ENCODE measurements around the gene SERINC5.

DNA sequence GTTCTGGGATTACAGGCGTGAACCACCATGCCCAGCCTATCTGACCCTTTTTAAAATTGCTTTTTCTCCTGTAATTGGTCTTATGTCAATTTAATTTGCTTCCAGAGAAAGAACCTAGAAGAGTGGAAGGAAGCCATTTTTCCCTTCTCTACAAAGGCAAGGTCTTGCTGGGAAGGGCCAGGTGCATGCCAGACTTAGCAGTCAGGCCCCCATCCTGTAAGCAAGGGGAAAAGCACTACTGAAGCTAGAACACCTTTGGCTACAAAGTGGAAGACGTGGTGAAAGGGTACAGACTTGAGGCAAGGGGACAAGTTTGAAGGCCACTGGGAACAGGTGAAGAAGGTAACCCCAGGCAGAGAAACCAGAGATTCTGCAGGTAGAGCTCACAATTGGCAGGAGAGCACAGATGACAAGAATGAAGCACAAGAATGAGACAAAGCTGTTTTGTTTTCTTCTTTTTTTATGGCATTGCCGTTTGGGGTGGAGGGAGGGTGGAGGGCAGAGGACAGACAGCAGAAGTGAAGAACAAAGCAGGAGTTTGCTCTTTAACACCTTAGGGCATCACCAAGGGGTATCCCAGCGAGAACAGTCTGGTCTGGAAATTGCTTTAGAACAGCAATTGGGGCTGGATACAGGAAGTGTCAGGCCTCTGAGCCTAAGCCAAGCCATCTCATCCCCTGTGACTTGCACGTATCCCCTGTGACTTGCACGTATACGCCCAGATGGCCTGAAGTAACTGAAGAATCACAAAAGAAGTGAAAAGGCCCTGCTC lies 72.9 kb downstream of the SERINC5 start:
- TF ChIP-seq, protein P1, sequence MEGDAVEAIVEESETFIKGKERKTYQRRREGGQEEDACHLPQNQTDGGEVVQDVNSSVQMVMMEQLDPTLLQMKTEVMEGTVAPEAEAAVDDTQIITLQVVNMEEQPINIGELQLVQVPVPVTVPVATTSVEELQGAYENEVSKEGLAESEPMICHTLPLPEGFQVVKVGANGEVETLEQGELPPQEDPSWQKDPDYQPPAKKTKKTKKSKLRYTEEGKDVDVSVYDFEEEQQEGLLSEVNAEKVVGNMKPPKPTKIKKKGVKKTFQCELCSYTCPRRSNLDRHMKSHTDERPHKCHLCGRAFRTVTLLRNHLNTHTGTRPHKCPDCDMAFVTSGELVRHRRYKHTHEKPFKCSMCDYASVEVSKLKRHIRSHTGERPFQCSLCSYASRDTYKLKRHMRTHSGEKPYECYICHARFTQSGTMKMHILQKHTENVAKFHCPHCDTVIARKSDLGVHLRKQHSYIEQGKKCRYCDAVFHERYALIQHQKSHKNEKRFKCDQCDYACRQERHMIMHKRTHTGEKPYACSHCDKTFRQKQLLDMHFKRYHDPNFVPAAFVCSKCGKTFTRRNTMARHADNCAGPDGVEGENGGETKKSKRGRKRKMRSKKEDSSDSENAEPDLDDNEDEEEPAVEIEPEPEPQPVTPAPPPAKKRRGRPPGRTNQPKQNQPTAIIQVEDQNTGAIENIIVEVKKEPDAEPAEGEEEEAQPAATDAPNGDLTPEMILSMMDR (conservative IDR thresholded peaks at IDR 0.05 in 1 of 2, IDR thresholded peaks at IDR 0.05 in 1 of 2; ENCODE audit: extremely low read depth in 1 of 2, insufficient read depth in 1 of 2, low read depth in 1 of 2, low read length in 2 of 2), result no peak
- no peak for TF ChIP-seq EZH2 (IDR thresholded peaks at IDR 0.05; ENCODE audit: borderline replicate concordance, low read length)
